Heart left ventricle (tissue), 13 donors: ENCODE results near the gene KLF8.

Experiments
- CTCF ChIP-seq, 12 donors: fragments of 200-600 bp; sonication (generic) in 4 of 12; IDR thresholded peaks; one replicate each; pipeline versions ENCODE4 v1.5.0 to v1.8.0; 2018 to 2022; ENCODE audit warnings: antibody characterized with exemption in 12 of 12, mild to moderate bottlenecking in 5 of 12
- POLR2A ChIP-seq, 2 donors: fragments of 450-650 bp; IDR thresholded peaks; one replicate each; pipeline ENCODE4 v1.6.1; 2017; ENCODE audit warnings: antibody characterized with exemption in 2 of 2, mild to moderate bottlenecking in 2 of 2, moderate library complexity in 2 of 2
- donor health status: ischemic (EF 13 %, LVEDD 7.1; RV severe dilation, severe dysfunction).
- donor health status: DM: no; HTN: yes; CAD: no.
- donor health status: DM: no; HTN: no; CAD: no.
- donor health status: ischemic (EF 25% LVEDD 6.9; RV normal size, moderate dysfunction).
- donor health status: ischemic (EF 25% LVEDD 5.7; RV mildly dilated, moderate dysfunction).
- donor health status: ischemic (EF 35%, LVEDD 5.7; RV mildly dilated, moderate dysfunction).
- donor health status: nonischemic (EF 11% LVEDD 7.7; RV severe dilation, severe dysfunction).
- donor health status: DM: yes; HTN: yes; CAD: no.
- donor health status: PGD.
- donor health status: ischemic (EF 29% LVEDD 5.4; RV normal size, mild dysfunction).
- donor health status: nonischemic (EF 23%, LVEDD 6.1; RV moderate dilation, normal function).

GRCh38 chrX:56211701-56212100, 20.5 kb upstream of the KLF8 start:
- no peak for TF ChIP-seq CTCF (IDR thresholded peaks at IDR 0.05)
- TF ChIP-seq POLR2A (IDR thresholded peaks at IDR 0.05), result no peak
